Erythroblast (primary cell): ENCODE results near the gene SLC16A1.

Experiments used
- GATA1 ChIP-seq: IDR thresholded peaks from 2 replicates; pipeline ENCODE4 v1.6.1; 2011; ENCODE audit warnings: low read depth, mild to moderate bottlenecking, control low read depth, low read length, moderate library complexity
- POLR2A ChIP-seq: IDR thresholded peaks from 2 replicates; pipeline ENCODE4 v1.6.1; 2011; ENCODE audit warnings: mild to moderate bottlenecking, low read length

- no peak for TF ChIP-seq POLR2A
- TF ChIP-seq GATA1, result no peak
Observed at GRCh38 chr1:112877750-112878149, 78.2 kb downstream of the SLC16A1 start.
